Measurements from ENCODE around the gene SPTBN1. TPM values are rescaled to one million over a fixed set of nuclear protein-coding genes. Genes with fewer than 3 reads are reported as not detected.

The SPTBN1 gene
- total and polyA plus RNA-seq, 9 of the 15 experiments (the other 6 are each of a cell fraction or from before 2014, with no cell fraction given): 8.9 to 66.8 (median 31.4) TPM

GRCh38 chr2:54420524-54421172 lies 35.5 kb upstream of the SPTBN1 start (continued):
- TF ChIP-seq ZNF318 (IDR thresholded peaks at IDR 0.05; ENCODE audit: borderline replicate concordance in 1 of 2, low read depth in 1 of 2) (no peak), ZNF584 (CRISPR knock-in tag; IDR thresholded peaks at IDR 0.05; ENCODE audit: low read depth) (no peak), CBX1 (IDR thresholded peaks at IDR 0.05; ENCODE audit: low read depth) (no peak), HNRNPUL1 (IDR thresholded peaks at IDR 0.05; ENCODE audit: low read length) (no peak), RBM34 (IDR thresholded peaks at IDR 0.05; ENCODE audit: borderline replicate concordance, insufficient read depth, low read length) (no peak), DMBX1 (CRISPR knock-in tag; IDR thresholded peaks at IDR 0.05; ENCODE audit: borderline replicate concordance) (no peak)

Measured in K562 (cell line).